A673 (cell line): Measurements from ENCODE around the gene IGFBPL1.

Source experiments
- EZH2 ChIP-seq: fragments of 200-600 bp; sonication (generic); IDR thresholded peaks from 2 replicates; pipeline ENCODE4 v1.6.1; 2017; ENCODE audit warnings: borderline replicate concordance, low read depth, mild to moderate bottlenecking, mixed read lengths, antibody characterized with exemption, low read length; ENCODE audit not compliant: poor library complexity, severe bottlenecking
- TF ChIP-seq, protein P1 (sequence below): fragments of 300-800, 200-600 bp; sonication (generic); conservative IDR thresholded peaks from 2 replicates; pipeline ENCODE4 v1.5.1; 2017; ENCODE audit warnings: low read depth, mild to moderate bottlenecking, antibody characterized with exemption, low read length, moderate library complexity, mixed read lengths

DNA sequence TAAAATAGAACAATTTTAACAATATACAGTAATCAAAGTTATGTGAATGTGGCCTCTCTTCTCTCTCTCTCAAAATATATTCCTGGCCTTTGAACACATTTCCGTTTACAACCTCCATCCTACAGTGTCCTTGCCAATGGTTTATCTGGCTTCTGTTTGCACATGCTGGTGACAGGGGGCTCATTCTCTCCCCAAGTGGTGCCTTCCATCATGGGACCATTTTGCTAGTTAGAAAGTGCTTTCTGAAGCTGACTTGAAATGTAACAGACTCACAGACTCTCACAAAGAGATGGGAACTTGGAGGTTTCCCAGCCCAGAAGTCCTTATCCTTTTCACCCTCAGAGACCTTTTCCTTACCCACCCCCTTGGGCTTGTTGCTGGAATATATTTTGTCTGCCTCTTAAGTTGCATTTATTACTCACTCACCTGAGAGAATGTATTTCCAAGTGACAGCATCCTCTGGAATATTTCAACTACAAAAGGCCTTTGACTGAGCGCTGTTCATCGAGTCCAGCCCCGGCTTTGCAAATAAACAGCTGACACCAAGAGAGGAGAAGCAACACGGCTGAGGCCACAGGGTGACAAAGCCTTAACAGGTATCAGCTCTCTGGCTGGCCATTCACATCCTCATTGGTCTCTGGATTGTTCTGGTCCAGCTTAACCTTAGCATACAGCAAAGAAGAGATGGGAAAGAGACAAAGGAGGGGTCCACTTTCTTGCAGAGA is 49.2 kb downstream of the IGFBPL1 start:
- TF ChIP-seq, protein P1, sequence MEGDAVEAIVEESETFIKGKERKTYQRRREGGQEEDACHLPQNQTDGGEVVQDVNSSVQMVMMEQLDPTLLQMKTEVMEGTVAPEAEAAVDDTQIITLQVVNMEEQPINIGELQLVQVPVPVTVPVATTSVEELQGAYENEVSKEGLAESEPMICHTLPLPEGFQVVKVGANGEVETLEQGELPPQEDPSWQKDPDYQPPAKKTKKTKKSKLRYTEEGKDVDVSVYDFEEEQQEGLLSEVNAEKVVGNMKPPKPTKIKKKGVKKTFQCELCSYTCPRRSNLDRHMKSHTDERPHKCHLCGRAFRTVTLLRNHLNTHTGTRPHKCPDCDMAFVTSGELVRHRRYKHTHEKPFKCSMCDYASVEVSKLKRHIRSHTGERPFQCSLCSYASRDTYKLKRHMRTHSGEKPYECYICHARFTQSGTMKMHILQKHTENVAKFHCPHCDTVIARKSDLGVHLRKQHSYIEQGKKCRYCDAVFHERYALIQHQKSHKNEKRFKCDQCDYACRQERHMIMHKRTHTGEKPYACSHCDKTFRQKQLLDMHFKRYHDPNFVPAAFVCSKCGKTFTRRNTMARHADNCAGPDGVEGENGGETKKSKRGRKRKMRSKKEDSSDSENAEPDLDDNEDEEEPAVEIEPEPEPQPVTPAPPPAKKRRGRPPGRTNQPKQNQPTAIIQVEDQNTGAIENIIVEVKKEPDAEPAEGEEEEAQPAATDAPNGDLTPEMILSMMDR = no peak
- TF ChIP-seq EZH2 = no peak
